LNCAP (cell line): ENCODE results near the gene RFX4.

ENCODE experiments used
- TF ChIP-seq, protein P1 (sequence below): fragments of 450-650 bp; IDR thresholded peaks from 2 replicates; pipeline ENCODE4 v1.5.1; 2017; ENCODE audit warnings: mild to moderate bottlenecking

The RFX4 gene

GRCh38 chr12:106685381-106685780, 102.6 kb downstream of the RFX4 start:
- TF ChIP-seq, protein P1, sequence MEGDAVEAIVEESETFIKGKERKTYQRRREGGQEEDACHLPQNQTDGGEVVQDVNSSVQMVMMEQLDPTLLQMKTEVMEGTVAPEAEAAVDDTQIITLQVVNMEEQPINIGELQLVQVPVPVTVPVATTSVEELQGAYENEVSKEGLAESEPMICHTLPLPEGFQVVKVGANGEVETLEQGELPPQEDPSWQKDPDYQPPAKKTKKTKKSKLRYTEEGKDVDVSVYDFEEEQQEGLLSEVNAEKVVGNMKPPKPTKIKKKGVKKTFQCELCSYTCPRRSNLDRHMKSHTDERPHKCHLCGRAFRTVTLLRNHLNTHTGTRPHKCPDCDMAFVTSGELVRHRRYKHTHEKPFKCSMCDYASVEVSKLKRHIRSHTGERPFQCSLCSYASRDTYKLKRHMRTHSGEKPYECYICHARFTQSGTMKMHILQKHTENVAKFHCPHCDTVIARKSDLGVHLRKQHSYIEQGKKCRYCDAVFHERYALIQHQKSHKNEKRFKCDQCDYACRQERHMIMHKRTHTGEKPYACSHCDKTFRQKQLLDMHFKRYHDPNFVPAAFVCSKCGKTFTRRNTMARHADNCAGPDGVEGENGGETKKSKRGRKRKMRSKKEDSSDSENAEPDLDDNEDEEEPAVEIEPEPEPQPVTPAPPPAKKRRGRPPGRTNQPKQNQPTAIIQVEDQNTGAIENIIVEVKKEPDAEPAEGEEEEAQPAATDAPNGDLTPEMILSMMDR = no peak

DNA sequence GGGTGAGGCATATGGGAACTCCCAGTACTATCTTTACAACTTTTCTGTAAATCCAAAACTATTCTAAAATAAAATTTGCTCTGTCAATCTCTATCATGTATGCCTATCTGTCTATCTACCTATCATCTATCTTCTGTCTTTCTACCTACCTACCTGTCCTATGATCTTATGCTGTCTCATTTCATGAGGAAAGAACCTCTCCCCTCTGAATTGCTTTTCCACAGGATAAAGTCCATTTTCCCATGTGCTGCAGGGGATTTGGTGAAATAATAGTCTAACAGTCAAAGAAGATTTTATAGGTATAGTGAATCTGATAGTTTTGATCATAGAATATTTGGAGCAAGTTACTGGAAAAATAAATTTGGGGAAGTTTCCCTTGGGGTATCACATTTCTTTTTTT, 104.9 kb downstream of the RFX4 start:
- TF ChIP-seq, protein P1 = no peak

DNA sequence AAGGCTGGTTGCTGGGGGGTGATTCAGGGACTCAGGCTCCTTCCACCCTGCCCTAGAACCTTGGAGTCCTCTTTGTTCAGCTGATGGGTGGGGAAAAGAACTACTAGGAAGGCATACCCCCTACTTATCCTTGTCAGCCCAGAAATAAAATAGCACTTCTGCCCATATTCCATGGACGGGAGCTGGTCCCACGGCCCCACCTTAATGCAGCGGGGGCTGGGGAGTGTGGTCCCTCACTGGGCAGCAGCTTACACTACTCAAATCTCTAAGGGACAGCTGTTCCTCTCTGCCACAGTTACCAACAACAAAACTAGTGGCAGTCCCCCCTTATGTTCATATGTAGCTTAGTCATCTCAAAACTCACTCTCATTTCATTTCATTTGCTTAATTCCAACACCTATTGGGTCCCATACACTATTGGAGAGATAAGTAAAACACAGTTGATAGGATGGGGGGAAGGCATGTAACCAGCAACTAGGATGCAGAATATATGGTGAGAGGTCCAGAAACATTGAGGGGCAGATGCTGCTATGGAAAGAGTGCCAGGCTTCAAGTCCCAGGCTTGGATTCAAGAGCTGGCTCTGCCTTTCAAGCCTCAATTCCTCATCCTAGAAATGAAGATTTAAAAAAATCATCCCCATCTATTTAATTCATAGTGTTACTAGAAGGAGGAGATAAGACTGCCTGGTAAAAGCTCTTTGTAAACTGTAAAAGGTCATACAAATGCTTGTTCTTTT, 107.9 kb downstream of the RFX4 start:
- TF ChIP-seq, protein P1 = no peak

DNA sequence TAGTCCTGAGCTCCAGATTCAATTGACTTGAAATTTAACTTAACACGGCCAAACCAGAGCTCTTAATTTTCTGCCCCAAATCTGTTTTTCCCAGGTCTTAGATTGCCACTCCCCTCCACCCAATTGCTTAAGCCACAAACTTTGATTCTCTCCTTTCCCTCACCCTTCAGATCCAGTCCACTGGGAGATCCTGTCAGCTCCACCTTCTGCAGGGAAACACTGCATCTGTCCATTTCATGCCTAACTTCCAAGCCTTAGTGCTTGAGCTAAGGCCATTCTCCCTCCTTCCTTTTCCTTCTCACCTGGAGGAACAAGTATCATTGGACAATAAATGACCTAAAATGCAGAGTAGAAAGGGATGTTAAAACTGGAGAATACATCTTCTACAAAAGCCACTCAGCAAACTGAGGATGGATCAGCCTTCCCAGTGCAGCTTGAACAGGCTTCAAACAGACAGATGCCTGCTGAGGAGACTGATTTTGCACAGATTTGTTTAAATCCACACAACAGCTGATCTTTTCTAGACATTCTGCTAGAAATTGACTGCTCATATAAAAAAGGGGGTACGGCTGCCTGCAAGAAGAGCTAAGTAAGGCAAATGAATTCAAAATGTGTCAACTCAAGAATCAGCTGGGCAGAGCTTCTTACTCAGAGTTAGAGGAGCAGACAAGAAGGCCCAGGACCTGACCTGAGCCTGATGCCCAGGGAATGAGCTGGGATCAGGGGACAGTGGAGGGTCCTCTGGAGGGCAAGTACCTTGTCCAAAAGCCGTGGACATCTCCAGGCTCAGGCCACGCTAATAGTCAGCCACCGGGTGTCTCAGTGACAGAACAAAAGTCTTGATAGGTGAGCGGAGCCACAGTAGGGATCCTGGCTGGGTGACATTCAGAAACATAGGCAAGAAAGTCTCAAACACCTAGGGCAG, 110.4 kb downstream of the RFX4 start:
- TF ChIP-seq, protein P1 = no peak

- TF ChIP-seq, protein P1 = no peak
Observed at GRCh38 chr12:106696071-106696470, 113.3 kb downstream of the RFX4 start.

DNA sequence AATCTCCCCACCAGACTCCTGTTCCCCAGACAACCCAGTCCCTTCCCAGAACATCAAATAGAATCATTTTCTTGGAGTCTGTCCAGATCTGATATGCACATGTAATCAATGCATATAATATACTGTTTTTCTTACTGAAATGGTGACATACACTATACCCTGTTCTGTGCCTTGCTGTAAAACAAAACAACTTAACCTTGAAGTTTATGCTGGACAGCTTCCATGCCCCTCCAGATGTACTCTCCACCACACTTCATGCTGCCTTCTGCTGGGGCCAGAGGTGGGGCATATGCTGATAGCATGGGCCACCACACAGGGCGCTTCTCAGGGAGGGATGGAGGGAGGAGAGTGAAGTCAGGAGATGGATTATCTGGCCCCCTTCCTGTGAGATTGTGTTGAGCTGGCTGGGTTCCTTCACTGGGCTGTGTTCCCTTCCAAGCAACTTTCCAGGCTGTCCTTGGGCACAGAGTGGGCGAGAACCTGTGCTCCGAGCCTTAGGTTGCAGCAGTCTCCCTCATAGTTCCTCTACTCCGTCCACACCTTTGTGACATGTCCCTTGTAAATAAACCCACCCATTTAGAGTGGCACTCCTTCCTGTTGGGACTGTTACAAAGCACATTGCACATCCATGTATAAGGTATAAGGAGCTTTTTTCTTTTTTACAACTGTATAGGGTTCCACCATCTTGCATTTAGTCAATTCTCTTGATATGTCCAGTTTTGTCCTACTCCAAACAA, 114.0 kb downstream of the RFX4 start:
- TF ChIP-seq, protein P1 = no peak

DNA sequence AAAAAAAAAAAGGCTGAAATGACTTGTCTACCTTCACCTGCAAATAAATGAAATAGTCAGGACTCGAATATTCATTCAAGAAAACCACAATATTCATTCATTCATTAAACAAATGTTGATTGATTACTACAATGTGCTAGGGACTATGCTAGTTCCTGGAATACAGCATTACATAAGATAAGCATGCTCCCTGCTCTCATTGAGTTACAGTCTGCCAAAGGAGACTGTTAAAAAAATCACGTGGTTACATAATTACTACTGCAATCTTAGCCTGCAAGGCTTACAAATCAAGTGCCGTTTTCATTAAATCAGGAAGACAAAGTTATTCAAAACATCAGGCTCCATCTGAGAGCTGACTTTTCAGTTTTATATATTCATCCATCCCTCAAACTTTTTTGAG, 121.3 kb downstream of the RFX4 start:
- TF ChIP-seq, protein P1 = no peak
